ENCODE data around the gene ADCY10.
A peak's percentile ranks its signal among the peaks of the same experiment; 100 is the strongest.
"Not testable (repeated sequence)": the region's sequence is repeated elsewhere in the genome, so short reads cannot be mapped to it uniquely, and the experiment has no call there.

The ADCY10 gene

GRCh38 chr1:167913895-167914496, at the start of gene ADCY10:
TSS of gene ADCY10 (minus strand) at chr1:167914134. CDS start at chr1:167905140, 8,994 bp downstream.
- no peak for DNase-seq

DNA sequence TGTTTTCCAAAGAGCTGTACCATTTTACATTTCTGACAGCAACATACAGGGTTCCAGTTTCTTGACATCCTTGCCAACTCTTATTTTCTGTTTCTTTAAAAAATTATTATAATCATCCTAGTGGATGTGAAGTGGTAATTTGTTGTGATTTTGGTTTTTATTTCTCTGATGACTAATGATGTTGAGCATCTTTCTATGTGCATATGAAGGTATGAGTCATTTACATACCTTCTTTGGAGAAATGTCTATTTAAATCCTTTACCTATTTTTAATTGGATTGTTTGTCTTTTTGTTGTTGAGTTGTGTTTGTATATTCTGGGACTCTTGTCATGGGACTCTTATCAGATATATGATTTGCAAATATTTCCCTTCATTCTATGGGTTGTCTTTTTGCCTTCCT, 43.8 kb upstream of the ADCY10 start:
- no peak for DNase-seq

- no peak for DNase-seq
These were observed 42.0 kb upstream of the ADCY10 start for GRCh38 chr1:167955915-167956314.

- DNase-seq = no peak
These were observed 36.6 kb upstream of the ADCY10 start for GRCh38 chr1:167950569-167950968.

DNA sequence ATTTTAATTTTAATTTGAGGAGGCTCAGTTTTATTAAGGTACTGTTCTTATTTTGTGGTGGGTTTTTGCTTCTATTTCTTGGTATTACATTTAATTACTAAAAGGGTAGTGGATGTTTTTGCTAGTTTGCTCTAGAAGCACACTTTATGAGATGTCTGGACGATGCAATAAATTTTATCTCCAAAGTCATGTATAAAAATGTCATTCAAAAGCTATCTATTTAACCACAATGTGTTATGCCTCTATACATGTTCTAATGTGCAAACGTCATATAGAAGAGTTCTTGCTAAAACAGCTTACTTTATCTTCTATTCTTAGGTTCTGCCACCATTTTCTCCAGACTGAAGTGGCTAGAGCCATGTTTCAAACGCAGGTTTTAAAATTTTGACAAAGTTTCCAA, 35.9 kb upstream of the ADCY10 start:
- no peak for DNase-seq

DNA sequence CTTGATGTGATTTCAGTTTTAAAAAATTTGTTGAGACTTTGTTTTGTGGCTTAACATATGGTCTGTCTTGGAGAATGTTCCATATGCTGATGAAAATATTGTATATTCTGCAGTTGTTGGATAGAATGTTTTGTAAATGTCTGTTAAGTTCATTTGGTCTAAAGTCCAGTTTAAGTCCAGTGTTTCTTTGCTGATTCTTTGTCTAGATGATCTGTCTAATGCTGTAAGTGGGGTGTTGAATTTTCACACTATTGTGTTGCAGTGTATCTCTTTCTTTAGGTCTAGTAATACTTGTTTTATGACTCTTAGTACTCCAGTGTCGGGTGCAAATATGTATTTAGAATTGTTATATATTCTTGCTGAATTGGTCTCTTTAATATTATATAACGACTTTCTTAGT, 33.8 kb upstream of the ADCY10 start:
- DNase-seq = no peak

GRCh38 chr1:167943541-167943940, 29.6 kb upstream of the ADCY10 start:
- DNase-seq = no peak

DNA sequence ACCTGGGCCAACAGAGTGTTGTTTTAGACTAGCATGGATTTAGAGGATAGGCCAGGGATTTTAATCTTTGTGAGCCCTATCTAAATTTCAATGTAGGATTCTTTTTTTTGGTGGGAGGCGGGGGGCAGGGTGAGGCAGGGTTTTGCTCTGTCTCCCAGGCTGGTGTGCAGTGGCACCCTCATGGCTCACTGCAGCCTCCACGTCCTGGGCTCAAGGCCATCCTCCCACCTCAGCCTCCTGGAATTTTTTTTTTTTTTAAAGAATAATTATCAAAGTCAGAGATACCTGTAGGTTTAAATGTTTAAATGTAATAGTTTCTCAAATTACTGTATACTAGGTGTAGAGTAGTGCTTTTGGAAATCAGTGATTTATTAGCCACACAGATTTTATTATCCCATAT, 26.3 kb upstream of the ADCY10 start:
- DNase-seq = no peak

- no peak for DNase-seq
These were observed 24.2 kb upstream of the ADCY10 start for GRCh38 chr1:167938080-167938636.

DNA sequence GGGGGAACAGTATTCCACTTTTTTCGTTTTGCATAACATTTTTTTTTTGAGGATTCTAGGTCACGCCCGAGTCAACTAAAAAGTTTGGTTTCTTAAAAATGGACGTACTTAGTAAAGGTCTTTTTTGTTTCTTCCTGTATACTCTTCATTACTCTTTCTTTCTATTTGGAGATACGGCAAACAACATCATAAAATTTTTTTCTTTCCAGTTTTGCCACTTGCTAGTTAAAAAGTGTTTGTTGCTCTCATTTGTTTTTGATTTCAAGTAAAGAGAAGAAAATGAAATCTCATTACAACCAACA, 23.7 kb upstream of the ADCY10 start:
- no peak for DNase-seq

GRCh38 chr1:167936930-167937708, 23.2 kb upstream of the ADCY10 start, which contains the start of gene MPC2:
TSS of gene MPC2 (minus strand) at chr1:167937072. CDS start at chr1:167935841, 1,231 bp downstream.
- peak; percentile 51 for DNase-seq

DNA sequence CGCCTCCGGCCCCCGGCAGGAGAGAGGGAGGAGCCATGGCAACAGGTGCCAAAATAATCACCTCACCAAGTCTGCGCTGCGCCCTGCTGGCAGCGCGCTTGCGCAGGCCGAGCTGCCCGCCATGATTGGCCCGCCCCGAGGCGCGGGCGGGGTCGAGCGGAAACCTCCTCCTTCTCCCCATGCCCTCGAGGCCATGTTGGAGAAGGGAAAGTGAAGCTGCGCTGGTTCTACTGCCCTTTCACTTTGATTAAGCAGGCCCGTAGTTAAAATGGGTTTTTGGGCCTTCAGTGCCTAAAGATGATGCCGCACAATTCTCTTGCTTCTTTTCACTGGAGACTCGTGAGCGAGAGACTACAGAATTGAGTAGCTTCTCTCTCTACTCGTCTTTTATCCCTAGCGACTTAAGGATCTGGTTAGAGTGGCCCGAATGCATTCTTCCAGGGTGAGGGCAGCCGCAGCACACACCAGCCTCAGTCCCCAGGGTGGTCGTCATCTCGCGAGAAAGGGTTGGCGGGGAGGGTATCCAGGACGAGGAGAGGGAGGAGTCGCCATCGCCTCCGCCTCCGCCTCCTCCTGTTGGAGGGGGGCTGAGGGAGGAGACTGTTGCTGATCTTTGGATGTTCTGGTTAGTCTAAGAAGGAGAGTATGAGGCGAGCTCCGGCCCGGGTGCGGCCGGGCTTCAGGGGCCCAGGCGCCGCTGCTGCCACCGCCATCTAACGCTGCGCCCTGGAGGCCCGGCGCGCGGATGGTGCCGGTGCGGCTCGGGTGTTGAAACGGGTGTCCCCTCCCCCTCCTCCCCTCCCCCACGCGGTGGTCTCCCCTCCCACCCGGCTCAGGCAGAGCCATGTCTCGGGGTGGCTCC, 22.4 kb upstream of the ADCY10 start, which contains the start of gene DCAF6:
Gene DCAF6 (plus strand): TSS at position 616 of the 862 bp plus-strand sequence. CDS start 229 bp downstream, at position 845.
- peak; percentile 99 for DNase-seq

DNA sequence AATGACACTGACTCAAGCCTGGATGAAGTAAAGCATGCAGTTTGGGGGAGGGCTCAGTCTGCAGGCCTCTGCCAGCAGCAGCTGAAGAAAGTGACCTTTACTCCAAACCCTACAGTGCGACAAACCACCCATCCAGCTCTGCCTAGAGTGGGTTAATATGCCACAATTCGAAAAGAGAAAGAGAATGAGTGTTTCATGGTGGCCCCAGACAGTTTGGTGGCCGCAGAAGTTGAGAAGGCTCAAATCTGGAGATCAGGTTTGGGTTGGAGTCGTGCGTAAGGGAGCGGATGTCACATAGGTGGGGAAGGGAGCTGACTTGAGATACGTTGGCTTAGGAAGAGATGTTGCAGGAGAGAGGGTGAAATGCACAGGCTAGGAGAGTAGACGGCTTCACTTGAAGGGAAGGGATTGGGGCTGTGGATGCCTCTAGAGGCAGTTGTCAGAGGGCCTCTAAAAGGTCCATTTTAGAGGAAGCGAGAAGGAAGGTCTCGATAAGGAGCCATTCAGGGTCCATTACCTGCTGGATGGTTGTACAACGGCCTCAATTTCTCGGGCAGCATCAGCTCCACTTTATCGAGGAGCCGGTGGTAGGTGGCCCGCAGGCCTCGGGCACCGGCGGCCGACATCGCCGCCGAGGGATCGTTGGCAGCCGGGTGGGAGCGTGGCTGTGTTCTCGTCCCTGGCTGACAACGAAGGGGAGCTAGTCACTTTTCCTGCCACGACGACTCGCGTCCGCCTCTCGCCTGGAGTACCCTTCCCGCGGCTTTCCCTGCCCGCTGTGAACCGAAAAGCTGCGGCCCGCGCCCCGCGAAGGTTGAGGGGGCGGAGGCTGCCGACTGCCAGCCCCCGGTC, 21.5 kb upstream of the ADCY10 start:
- peak; percentile 42 for DNase-seq

DNA sequence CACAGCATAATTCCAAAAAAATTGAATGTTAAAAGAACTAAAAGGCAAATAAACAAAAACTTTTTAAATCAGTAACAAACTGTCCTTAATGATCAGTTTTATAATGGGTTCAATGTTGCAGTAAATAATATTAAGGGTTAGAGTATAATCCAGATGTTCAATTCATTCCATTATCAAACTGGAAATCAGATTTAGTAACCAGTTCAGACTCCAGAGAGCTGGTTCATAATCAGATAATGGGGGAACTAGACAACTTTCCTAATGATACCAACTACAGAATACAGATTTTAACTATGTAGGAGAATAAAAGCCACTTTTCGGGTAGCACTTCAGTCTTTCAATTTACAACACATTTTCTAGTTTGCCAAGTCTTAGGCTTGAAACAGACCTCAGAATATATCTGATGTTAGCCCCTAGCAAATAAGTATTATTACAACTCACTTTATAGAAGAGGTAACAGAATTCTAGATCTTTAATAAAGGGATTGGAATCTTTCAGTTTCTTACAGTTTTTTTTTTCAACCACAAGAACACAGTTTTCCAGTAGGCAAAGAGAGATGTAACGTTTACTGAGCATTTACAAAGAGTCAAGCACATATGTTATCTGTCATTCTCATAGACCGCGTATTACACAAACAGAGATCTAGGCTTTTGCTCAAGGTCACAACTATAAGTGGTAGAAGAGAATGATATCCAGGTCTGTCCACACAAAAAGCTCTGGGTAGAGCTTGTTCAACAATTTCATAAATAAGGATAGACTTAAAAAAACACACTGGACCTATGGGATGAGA, 20.7 kb upstream of the ADCY10 start:
- DNase-seq = no peak

DNA sequence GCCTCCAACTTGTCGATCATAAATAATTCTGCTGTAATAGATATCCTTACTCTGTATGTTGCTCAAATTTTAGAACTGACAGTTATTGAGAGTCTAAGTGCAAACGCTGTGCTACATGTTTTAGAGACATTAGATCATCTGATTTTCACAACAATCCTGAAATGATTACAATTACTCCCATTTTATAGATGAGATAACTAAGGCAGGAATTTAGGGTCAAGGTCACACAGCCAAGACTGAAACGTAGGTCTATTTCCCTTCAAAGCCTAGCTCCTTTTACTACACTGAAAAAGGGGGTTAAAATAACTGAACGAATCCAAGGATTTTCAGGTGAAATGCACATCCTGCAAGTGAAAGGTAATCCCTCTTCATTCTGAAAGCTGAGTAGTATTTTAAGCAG, 19.9 kb upstream of the ADCY10 start:
- DNase-seq = no peak

DNA sequence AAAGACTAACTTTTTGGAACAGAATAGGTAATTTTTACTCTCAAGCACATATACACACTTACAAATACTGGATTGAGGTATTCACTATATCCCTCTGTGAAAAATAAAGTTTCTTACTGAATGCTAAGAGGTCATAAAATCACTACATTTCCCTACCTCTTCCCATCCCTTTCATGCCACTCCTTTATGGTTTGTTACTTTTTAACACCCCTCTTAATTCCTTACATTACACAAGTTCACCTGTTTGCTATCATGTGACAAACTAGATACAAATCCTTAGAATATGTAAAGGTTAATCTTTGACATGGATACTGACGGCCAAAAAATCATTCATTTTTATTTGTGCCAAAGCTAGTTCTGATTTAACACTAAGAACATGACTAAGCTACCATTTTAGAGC, 15.8 kb upstream of the ADCY10 start:
- DNase-seq = no peak

DNA sequence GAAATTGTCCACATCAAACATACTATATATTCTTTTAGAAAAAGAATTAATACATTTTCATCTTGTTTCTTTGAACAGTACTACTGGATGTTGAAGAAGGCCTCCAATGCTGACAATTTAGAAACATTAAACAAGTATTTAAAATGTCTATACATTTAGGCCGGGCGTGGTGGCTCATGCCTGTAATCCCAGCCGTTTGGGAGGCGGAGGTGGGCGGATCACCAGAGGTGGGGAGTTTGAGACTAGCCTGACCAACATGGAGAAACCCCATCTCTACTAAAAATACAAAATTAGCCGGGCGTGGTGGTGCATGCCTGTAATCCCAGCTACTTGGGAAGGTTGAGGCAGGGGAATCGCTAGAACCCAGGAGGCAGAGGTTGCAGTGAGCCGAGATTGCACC, 15.0 kb upstream of the ADCY10 start:
- not testable (repeated sequence) for DNase-seq

GRCh38 chr1:167928457-167928852, 14.5 kb upstream of the ADCY10 start:
- DNase-seq = no peak

GRCh38 chr1:167927046-167927754, 13.3 kb upstream of the ADCY10 start:
- DNase-seq = no peak

DNA sequence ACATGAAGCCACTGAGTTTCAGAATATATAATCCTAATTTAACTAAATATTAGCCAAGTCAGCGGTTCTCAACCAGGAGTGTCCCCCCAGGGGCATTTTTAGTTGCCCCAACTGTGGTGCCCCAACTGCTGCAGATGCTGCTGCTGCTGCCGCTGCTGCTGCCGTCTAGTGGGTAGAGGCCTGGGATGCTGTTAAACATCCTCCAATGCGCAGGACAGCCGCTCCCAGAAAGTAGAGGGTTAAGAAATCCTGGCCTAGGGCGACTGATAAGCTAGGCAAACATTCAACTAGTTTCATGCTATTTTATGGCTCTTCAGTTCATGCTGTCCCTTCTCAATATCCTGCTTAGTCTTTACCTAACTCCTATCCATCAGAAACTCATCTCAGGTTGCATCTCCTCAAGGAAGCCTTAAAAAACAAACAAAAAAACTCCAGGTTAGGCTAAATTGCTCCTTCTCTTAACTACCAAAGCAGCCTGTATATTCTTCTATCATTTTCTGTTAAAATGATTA, 12.6 kb upstream of the ADCY10 start:
- no peak for DNase-seq
